ENCODE results near the gene F8A3.

The F8A3 gene

DNA sequence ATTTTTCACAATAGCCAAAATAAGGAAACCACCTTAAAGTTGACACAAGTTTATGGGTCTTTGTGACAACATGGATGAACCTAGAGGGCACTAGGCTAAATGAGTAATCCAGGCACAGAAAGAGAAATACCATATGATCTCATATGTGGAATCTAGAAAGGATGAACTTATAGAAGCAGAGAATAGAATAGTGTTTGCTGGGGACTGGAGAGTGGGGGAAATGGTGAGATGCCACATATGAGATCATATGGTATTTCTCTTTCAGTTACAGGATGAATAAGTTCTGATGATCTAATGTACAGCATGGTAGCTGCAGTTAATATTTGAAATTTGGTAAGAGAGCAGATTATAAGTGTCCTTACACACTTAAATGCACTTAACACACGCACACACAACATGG lies 40.7 kb downstream of the F8A3 start:
- Histone ChIP-seq H3K79me2 (ENCODE audit: control insufficient read depth, insufficient read depth, low read length, unreplicated experiment) (no peaks in the 10 kb centered on the region), H3K4me3 (ENCODE audit: low read depth, low read length) (no peak overlapping the region), H2AFZ (ENCODE audit: low read length, unreplicated experiment) (no peak overlapping the region), H3K27ac (ENCODE audit: low read depth, low read length) (no peak overlapping the region), H3K36me3 (ENCODE audit: insufficient read depth, low read length) (no peaks in the 10 kb centered on the region), H3K4me1 (ENCODE audit: control insufficient read depth, insufficient read depth, low read length, unreplicated experiment) (no peaks in the 10 kb centered on the region), H3K27me3 (ENCODE audit: insufficient read depth, low read length) (no peaks in the 10 kb centered on the region)

Measured in ACC112 (cell line).